WTC11 (cell line): Measurements from ENCODE around the gene SORCS2. TPM values are rescaled to one million over a fixed set of nuclear protein-coding genes. Genes with fewer than 3 reads are reported as not detected.

Experiments used
- ATAC-seq: fragments of 200-7000 bp; cut with Tn5 transposase; 2 replicates; pipeline ENCODE4 v1.10.0; 2021; ENCODE audit warnings: mild to moderate bottlenecking, moderate library complexity
- CTCF ChIA-PET: fragments of 300-600 bp; sonication (Branson Sonifier 250); formaldehyde crosslinking; loops from one replicate; lab custom pipeline; 2021; ENCODE audit warnings: antibody characterized with exemption; lab: Charles Lee
- POLR2A ChIA-PET: fragments of 350-600 bp; sonication (Branson Sonifier 250); formaldehyde crosslinking; loops from one replicate; lab custom pipeline; 2021; ENCODE audit warnings: antibody characterized with exemption; lab: Charles Lee
- DNase-seq: peaks from one replicate; pipeline ENCODE4 v3.0.0; 2021; ENCODE audit warnings: low spot score
- H3K27ac Mint-ChIP-seq: 2 replicates; pipeline ENCODE4 v1.8.0; 2021; ENCODE audit warnings: mixed read lengths
- H3K27me3 Mint-ChIP-seq: 2 replicates; pipeline ENCODE4 v1.8.0; 2021; ENCODE audit warnings: low read depth, mild to moderate bottlenecking, moderate library complexity, mixed read lengths
- H3K36me3 Mint-ChIP-seq: 2 replicates; pipeline ENCODE4 v1.8.0; 2021; ENCODE audit warnings: mixed read lengths
- H3K4me1 Mint-ChIP-seq: 2 replicates; pipeline ENCODE4 v1.8.0; 2022; ENCODE audit warnings: mixed read lengths
- H3K4me3 Mint-ChIP-seq: 2 replicates; pipeline ENCODE4 v1.8.0; 2021; ENCODE audit warnings: mild to moderate bottlenecking, moderate library complexity, mixed read lengths
- H3K9me3 Mint-ChIP-seq: 2 replicates; pipeline ENCODE4 v1.8.0; 2021; ENCODE audit warnings: mixed read lengths
- ATF6 ChIP-seq: sonication (generic); formaldehyde crosslinking; IDR thresholded peaks from 2 replicates; pipeline ENCODE4 v1.8.1; 2023; ENCODE audit warnings: mild to moderate bottlenecking, missing genetic modification reagents
- HMGXB4 ChIP-seq: sonication (generic); formaldehyde crosslinking; IDR thresholded peaks from 2 replicates; pipeline ENCODE4 v1.8.1; 2023; ENCODE audit warnings: mild to moderate bottlenecking, moderate library complexity, missing genetic modification reagents
- IRF2 ChIP-seq: sonication (generic); formaldehyde crosslinking; IDR thresholded peaks from 2 replicates; pipeline ENCODE4 v1.8.0; 2022; ENCODE audit warnings: low read depth, missing genetic modification reagents, borderline replicate concordance
- NFE2L1 ChIP-seq: sonication (generic); formaldehyde crosslinking; IDR thresholded peaks from 2 replicates; pipeline ENCODE4 v1.8.1; 2023; ENCODE audit warnings: missing genetic modification reagents
- PRRX2 ChIP-seq: fragments of 250-450 bp; sonication (Bioruptor Pico); IDR thresholded peaks from 2 replicates; pipeline ENCODE4 v1.8.0; 2021; ENCODE audit warnings: mild to moderate bottlenecking
- STAT6 ChIP-seq: sonication (generic); formaldehyde crosslinking; conservative IDR thresholded peaks from 2 replicates; pipeline ENCODE4 v1.8.1; 2023; ENCODE audit warnings: mild to moderate bottlenecking, low read depth, missing genetic modification reagents, moderate library complexity
- TEAD4 ChIP-seq: sonication (generic); formaldehyde crosslinking; IDR thresholded peaks from 2 replicates; pipeline ENCODE4 v1.8.0; 2022; ENCODE audit warnings: mild to moderate bottlenecking, missing genetic modification reagents
- USF2 ChIP-seq: sonication (generic); formaldehyde crosslinking; IDR thresholded peaks from 2 replicates; pipeline ENCODE4 v1.8.1; 2023; ENCODE audit warnings: mild to moderate bottlenecking, missing genetic modification reagents, moderate library complexity
- ZBTB43 ChIP-seq: sonication (generic); formaldehyde crosslinking; IDR thresholded peaks from 2 replicates; pipeline ENCODE4 v1.8.1; 2023; ENCODE audit warnings: mild to moderate bottlenecking, missing genetic modification reagents
- ZNF423 ChIP-seq: fragments of 250-450 bp; sonication (Bioruptor Pico); IDR thresholded peaks from 2 replicates; pipeline ENCODE4 v2.1.2; 2022; ENCODE audit warnings: mild to moderate bottlenecking, moderate library complexity
- total RNA-seq: library from RNA; stranded (reverse); gene quantifications from 3 replicates; pipeline ENCODE4 v1.2.3, GENCODE V29; 2021
- TF ChIP-seq, protein P1 (sequence below): fragments of 250-450 bp; sonication (Bioruptor Pico); conservative IDR thresholded peaks from 2 replicates; pipeline ENCODE4 v1.9.0; 2021; ENCODE audit warnings: mild to moderate bottlenecking
- TF ChIP-seq, protein P2 (sequence below): fragments of 250-450 bp; sonication (Bioruptor Pico); IDR thresholded peaks from 2 replicates; pipeline ENCODE4 v1.9.0; 2021; ENCODE audit warnings: mild to moderate bottlenecking
- TF ChIP-seq, protein P3 (sequence below): sonication (generic); formaldehyde crosslinking; IDR thresholded peaks from 2 replicates; pipeline ENCODE4 v1.8.1; 2023; ENCODE audit warnings: mild to moderate bottlenecking, missing genetic modification reagents, borderline replicate concordance

Gene SORCS2
- total RNA-seq, 1 experiment from 2014 or later: 6.6 TPM

DNA sequence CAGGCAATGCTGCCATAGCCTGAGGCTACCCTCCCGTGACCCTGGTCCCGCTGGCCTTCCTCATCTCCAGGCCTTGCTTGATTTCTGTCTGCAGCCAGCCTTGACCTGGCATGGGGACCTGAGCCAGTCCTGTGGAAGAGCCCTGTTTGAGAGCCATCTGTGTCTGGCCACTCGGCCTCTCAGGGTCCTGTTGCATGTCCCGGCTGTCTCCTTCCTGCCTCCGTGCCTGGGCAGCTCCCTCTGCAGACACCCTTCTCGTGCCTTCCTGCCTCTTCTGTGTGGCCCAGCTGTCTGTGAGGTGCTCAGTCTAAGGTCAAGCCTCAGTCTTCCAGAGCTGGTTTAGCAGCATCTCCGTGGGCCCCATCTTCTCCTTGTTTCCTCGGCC lies 108.4 kb downstream of the SORCS2 start:
- TF ChIP-seq, protein P1, sequence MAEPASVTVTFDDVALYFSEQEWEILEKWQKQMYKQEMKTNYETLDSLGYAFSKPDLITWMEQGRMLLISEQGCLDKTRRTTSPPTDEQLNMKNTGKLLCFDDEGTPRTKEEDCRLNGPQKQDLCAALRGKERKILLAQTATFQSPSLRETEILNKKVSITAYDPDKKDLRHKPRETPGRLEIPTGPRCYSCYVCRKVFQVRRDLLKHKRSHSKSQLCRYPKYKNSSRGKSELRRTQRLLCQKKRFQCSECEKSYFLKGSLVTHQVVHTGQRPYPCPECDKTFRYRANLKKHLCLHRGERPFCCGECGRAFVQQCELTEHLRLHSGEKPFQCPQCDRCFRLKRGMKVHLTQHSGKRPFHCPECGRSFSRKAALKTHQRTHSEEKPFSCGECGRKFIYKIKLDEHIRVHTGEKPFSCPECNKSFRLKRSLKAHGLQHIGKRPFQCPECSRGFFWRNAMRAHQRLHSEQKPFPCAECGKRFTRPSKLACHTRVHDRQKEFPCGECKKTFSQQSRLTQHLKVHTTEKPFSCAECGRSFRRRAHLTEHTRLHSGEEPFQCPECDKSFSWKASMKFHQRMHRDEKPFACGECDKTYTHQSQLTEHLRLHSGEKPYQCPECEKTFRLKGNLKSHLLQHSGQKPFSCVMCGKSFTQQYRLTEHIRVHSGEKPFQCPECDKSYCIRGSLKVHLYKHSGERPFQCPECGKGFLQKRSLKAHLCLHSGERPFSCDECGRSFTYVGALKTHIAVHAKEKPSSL (CRISPR knock-in tag): no peak
- no peak for TF ChIP-seq ZBTB43 (CRISPR knock-in tag)
- no peak for TF ChIP-seq USF2 (CRISPR knock-in tag)
- TF ChIP-seq, protein P2, sequence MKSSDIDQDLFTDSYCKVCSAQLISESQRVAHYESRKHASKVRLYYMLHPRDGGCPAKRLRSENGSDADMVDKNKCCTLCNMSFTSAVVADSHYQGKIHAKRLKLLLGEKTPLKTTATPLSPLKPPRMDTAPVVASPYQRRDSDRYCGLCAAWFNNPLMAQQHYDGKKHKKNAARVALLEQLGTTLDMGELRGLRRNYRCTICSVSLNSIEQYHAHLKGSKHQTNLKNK (CRISPR knock-in tag): no peak
- no peak for TF ChIP-seq NFE2L1 (CRISPR knock-in tag)
- no peak for TF ChIP-seq ATF6 (CRISPR knock-in tag)
- TF ChIP-seq PRRX2 (CRISPR knock-in tag): no peak
- no peak for TF ChIP-seq ZNF423 (CRISPR knock-in tag)
- TF ChIP-seq IRF2 (CRISPR knock-in tag): no peak
- TF ChIP-seq, protein P3, sequence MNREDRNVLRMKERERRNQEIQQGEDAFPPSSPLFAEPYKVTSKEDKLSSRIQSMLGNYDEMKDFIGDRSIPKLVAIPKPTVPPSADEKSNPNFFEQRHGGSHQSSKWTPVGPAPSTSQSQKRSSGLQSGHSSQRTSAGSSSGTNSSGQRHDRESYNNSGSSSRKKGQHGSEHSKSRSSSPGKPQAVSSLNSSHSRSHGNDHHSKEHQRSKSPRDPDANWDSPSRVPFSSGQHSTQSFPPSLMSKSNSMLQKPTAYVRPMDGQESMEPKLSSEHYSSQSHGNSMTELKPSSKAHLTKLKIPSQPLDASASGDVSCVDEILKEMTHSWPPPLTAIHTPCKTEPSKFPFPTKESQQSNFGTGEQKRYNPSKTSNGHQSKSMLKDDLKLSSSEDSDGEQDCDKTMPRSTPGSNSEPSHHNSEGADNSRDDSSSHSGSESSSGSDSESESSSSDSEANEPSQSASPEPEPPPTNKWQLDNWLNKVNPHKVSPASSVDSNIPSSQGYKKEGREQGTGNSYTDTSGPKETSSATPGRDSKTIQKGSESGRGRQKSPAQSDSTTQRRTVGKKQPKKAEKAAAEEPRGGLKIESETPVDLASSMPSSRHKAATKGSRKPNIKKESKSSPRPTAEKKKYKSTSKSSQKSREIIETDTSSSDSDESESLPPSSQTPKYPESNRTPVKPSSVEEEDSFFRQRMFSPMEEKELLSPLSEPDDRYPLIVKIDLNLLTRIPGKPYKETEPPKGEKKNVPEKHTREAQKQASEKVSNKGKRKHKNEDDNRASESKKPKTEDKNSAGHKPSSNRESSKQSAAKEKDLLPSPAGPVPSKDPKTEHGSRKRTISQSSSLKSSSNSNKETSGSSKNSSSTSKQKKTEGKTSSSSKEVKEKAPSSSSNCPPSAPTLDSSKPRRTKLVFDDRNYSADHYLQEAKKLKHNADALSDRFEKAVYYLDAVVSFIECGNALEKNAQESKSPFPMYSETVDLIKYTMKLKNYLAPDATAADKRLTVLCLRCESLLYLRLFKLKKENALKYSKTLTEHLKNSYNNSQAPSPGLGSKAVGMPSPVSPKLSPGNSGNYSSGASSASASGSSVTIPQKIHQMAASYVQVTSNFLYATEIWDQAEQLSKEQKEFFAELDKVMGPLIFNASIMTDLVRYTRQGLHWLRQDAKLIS: no peak
- no peak for TF ChIP-seq TEAD4
- TF ChIP-seq HMGXB4: no peak
- TF ChIP-seq STAT6 (CRISPR knock-in tag): no peak
- no peak overlapping the region for H3K4me3 Mint-ChIP-seq

More for the DNA sequence above, 108.4 kb downstream of the SORCS2 start:
- ChIA-PET CTCF (interaction anchor here (2.6 kb wide), 1 partner anchor 35 kb away, joined by 10 read pairs; no protein-coding TSS in a partner anchor), POLR2A (no interaction called here)
- no peaks in the 10 kb centered on the region for H3K27me3 Mint-ChIP-seq
- peak overlapping the region; percentile 43; the same call in 1 of the 2 replicates for H3K27ac Mint-ChIP-seq
- ATAC-seq (no peak), DNase-seq (no peak)
- no peaks in the 10 kb centered on the region for H3K9me3 Mint-ChIP-seq
- H3K36me3 Mint-ChIP-seq: no peaks in the 10 kb centered on the region
- peaks cover 3% of the 10 kb centered on the region; the same call in 1 of the 2 replicates for H3K4me1 Mint-ChIP-seq
